ENCODE results near the gene SHROOM3.

Gene SHROOM3

GRCh38 chr4:76752861-76753501, 318.0 kb downstream of the SHROOM3 start:
- Mint-ChIP-seq H3K36me3 (ENCODE audit: low read depth) (no peaks in the 10 kb centered on the region), H3K27me3 (peaks cover 51% of the 10 kb centered on the region), H3K27ac (no peak overlapping the region), H3K4me1 (ENCODE audit: low read depth) (peaks cover 5% of the 10 kb centered on the region), H3K9me3 (peaks cover 8% of the 10 kb centered on the region), H3K4me3 (no peak overlapping the region)
- DNase-seq = no peak

DNA sequence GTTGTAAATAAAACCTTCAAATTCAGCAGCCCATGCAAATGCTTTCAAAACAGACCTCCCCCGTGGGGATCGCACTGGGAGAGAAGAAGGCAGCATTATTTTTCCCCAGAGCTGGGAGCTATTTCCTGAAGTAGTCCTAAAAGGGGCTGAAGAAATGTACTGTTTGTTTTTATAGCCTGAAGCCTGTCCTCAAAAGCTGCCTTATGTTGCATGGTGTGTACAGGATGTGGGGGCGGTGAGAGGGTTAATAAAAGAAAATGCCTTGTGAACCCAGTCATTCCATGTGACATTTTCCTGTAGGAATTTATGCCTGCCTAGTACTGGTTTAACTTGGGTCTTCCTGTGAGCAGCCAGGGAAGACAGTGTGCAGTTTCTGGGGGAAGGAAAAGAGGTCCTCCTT, 318.8 kb downstream of the SHROOM3 start:
- Mint-ChIP-seq H3K27ac (no peak overlapping the region), H3K27me3 (peaks cover 45% of the 10 kb centered on the region), H3K4me3 (no peak overlapping the region), H3K36me3 (ENCODE audit: low read depth) (no peaks in the 10 kb centered on the region), H3K9me3 (peaks cover 8% of the 10 kb centered on the region), H3K4me1 (ENCODE audit: low read depth) (peaks cover 10% of the 10 kb centered on the region)
- DNase-seq = no peak

GRCh38 chr4:76754439-76754838, 319.4 kb downstream of the SHROOM3 start:
- no peak overlapping the region for H3K27ac Mint-ChIP-seq
- H3K27me3 Mint-ChIP-seq = peaks cover 43% of the 10 kb centered on the region
- H3K36me3 Mint-ChIP-seq (ENCODE audit: low read depth) = no peaks in the 10 kb centered on the region
- H3K4me3 Mint-ChIP-seq = no peak overlapping the region
- DNase-seq = no peak
- H3K9me3 Mint-ChIP-seq = peaks cover 8% of the 10 kb centered on the region
- H3K4me1 Mint-ChIP-seq (ENCODE audit: low read depth) = peaks cover 15% of the 10 kb centered on the region

GRCh38 chr4:76755756-76756155, 320.7 kb downstream of the SHROOM3 start:
- Mint-ChIP-seq H3K4me1 (ENCODE audit: low read depth) (peaks cover 16% of the 10 kb centered on the region), H3K27ac (no peak overlapping the region), H3K4me3 (no peak overlapping the region), H3K27me3 (peaks cover 44% of the 10 kb centered on the region), H3K9me3 (peaks cover 8% of the 10 kb centered on the region), H3K36me3 (ENCODE audit: low read depth) (no peaks in the 10 kb centered on the region)
- DNase-seq = no peak

- no peak overlapping the region for H3K27ac Mint-ChIP-seq
- peaks cover 16% of the 10 kb centered on the region for H3K4me1 Mint-ChIP-seq (ENCODE audit: low read depth)
- H3K9me3 Mint-ChIP-seq = peaks cover 8% of the 10 kb centered on the region
- peaks cover 45% of the 10 kb centered on the region for H3K27me3 Mint-ChIP-seq
- H3K4me3 Mint-ChIP-seq = no peak overlapping the region
- no peak for DNase-seq
- H3K36me3 Mint-ChIP-seq (ENCODE audit: low read depth) = no peaks in the 10 kb centered on the region
Observed at GRCh38 chr4:76756416-76756815, 321.4 kb downstream of the SHROOM3 start.

DNA sequence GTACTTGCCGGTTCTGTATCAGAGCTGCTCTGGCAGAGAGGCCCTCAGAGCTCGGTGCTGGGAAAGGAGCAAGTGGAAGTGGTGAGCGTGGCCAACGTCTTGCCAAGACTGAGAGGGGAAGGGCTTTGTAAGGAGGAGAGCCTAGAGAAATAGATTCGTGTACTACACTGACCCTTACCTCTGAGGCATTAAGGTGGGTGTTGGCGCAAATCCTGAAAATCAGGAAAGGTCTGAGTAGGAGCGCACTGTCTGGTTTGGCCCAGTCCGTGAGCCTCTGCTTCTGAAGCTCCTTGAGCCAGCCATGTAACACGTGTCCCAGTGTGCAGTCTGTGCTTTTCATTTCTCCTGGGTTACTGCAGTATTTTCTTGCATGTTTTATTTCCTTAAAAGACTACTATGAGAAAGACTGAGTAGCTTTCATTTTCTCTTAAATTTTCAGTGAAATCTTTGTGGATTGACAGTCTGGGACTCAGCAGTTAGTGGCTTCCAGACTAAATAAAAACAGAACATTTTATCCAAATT, 322.4 kb downstream of the SHROOM3 start:
- peaks cover 16% of the 10 kb centered on the region for H3K4me1 Mint-ChIP-seq (ENCODE audit: low read depth)
- H3K36me3 Mint-ChIP-seq (ENCODE audit: low read depth) = no peaks in the 10 kb centered on the region
- no peak overlapping the region for H3K27ac Mint-ChIP-seq
- DNase-seq = no peak
- H3K27me3 Mint-ChIP-seq = peaks cover 38% of the 10 kb centered on the region
- no peak overlapping the region for H3K4me3 Mint-ChIP-seq
- H3K9me3 Mint-ChIP-seq = no peaks in the 10 kb centered on the region

DNA sequence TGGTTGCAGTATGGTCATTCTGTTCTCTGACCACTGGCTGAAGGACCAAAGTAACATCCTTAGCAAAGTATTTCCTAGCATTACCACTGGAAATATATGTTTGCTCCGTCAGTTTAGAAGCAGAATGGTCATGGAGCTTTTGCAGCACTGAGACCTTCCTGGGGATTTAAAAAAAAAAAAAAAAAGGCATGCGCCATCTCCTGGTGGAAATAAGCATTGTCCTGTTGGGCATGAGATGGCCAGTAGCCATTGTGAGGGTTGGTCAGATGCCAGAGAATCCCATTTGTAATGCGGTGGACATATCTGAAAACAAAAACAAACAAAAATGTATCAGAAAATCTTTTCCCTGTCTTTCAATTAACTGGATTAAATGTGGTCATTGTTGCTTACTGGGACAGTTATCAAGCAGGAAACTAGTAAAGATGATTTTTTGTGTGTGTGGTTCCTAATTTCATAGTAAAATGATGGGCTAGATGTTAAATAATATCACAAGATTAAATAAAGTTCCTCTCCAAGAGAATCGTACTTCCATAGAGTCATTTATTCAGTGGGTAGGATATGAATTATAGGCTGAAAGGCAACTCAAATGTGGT, 323.4 kb downstream of the SHROOM3 start:
- DNase-seq = no peak
- Mint-ChIP-seq H3K4me3 (no peak overlapping the region), H3K9me3 (no peaks in the 10 kb centered on the region), H3K4me1 (ENCODE audit: low read depth) (peaks cover 14% of the 10 kb centered on the region), H3K36me3 (ENCODE audit: low read depth) (no peaks in the 10 kb centered on the region), H3K27ac (no peak overlapping the region), H3K27me3 (peaks cover 34% of the 10 kb centered on the region)

DNA sequence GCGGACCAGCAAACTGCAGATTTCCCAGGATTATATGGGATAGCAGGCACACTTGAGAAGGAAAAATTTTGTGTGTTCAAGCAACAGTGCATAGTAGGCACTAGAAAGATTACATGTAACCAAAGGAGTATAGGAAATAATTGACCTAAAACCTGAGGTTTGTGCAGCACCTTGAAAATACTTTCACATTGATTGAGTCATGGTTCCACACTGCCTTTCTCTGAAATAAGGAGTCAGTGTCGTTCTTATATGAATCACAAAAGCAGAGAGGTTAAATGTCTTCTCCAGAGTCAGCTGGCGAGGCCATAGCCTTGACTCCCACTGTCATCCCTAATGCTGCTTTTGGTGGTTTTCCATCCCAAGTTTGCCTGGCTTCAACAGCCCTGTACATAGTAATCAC, 324.0 kb downstream of the SHROOM3 start:
- H3K9me3 Mint-ChIP-seq = no peaks in the 10 kb centered on the region
- H3K27me3 Mint-ChIP-seq = peaks cover 32% of the 10 kb centered on the region
- no peak for DNase-seq
- no peak overlapping the region for H3K27ac Mint-ChIP-seq
- no peak overlapping the region for H3K4me3 Mint-ChIP-seq
- peaks cover 14% of the 10 kb centered on the region for H3K4me1 Mint-ChIP-seq (ENCODE audit: low read depth)
- H3K36me3 Mint-ChIP-seq (ENCODE audit: low read depth) = no peaks in the 10 kb centered on the region

DNA sequence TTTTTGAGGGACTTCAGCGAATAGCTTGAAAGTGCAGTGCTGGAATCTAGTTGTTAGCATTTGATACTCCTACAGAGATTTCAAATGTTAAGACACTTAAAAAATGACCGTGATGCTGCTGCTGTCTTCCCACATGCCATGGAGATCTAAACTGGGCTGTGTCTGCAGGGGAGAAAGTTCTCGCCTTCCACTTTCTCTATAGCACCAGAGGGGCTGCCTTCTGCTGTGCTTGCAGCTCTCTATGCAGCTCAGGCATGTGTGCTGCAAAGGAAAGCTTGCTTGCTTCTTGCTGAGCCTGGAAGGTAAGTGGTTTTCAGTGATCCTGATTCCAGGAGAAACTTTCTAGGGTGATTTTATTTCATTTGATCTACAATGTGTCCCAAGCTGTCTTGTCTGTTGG, 325.2 kb downstream of the SHROOM3 start:
- no peaks in the 10 kb centered on the region for H3K36me3 Mint-ChIP-seq (ENCODE audit: low read depth)
- peaks cover 32% of the 10 kb centered on the region for H3K27me3 Mint-ChIP-seq
- H3K27ac Mint-ChIP-seq = no peak overlapping the region
- no peak overlapping the region for H3K4me3 Mint-ChIP-seq
- no peaks in the 10 kb centered on the region for H3K9me3 Mint-ChIP-seq
- peaks cover 14% of the 10 kb centered on the region for H3K4me1 Mint-ChIP-seq (ENCODE audit: low read depth)
- DNase-seq = no peak

DNA sequence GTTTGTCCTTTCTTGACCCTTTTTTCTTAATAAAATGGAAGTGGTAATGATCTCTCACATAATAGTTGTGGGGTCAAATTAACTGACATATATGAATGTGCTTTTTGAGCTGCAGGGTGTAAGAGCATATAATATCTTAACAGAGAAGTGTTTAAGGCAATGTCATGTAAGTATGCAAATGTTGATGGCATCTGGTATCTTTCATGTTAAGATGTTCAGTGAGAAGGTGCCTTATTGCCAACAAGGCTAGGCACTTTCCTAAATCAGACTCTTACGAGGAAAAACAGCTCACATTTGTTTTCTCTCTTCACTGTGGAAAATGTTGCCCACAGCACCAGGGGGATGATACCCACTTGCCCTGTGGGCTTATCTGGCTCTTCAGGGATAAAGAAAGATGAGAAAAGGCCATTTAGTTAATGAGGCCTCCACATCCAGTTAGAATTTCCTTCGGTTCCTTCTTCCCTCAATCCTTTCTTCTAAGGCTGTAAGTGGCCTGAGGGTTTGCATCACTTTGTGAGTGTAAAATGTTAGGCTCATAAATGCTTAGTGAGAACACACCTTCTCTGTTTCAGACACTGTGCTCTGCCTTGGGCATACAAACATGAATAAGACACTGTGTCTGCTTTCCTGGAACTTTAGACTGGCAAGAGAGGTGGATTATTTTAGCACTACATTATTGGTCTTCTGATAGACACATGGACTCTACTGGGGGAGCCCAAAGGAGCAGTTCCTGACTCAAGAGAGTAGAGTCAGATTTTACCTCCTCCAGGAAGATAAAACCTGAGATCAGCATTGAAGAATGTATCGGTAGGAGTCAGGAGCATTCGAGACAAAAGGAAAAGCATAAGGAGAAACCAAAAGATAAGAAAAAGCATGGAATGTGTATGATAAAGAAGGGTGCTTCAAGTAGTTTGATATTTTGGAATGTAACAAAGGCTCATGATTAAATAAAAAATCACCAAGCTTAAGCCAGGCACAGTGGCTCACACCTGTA, 327.4 kb downstream of the SHROOM3 start:
- Mint-ChIP-seq H3K9me3 (no peaks in the 10 kb centered on the region), H3K27me3 (peaks cover 32% of the 10 kb centered on the region), H3K4me1 (ENCODE audit: low read depth) (peaks cover 18% of the 10 kb centered on the region), H3K27ac (no peak overlapping the region), H3K4me3 (no peak overlapping the region), H3K36me3 (ENCODE audit: low read depth) (no peaks in the 10 kb centered on the region)
- no peak for DNase-seq

GRCh38 chr4:76764251-76764650, 329.2 kb downstream of the SHROOM3 start:
- Mint-ChIP-seq H3K36me3 (ENCODE audit: low read depth) (no peaks in the 10 kb centered on the region), H3K4me3 (no peak overlapping the region), H3K27ac (no peak overlapping the region), H3K9me3 (no peaks in the 10 kb centered on the region), H3K4me1 (ENCODE audit: low read depth) (peaks cover 8% of the 10 kb centered on the region), H3K27me3 (peaks cover 34% of the 10 kb centered on the region)
- DNase-seq = no peak

GRCh38 chr4:76765473-76766183, 330.6 kb downstream of the SHROOM3 start:
- no peaks in the 10 kb centered on the region for H3K9me3 Mint-ChIP-seq
- H3K4me3 Mint-ChIP-seq = no peak overlapping the region
- peaks cover 4% of the 10 kb centered on the region for H3K4me1 Mint-ChIP-seq (ENCODE audit: low read depth)
- no peak overlapping the region for H3K27ac Mint-ChIP-seq
- peaks cover 27% of the 10 kb centered on the region for H3K27me3 Mint-ChIP-seq
- DNase-seq = no peak
- no peaks in the 10 kb centered on the region for H3K36me3 Mint-ChIP-seq (ENCODE audit: low read depth)

DNA sequence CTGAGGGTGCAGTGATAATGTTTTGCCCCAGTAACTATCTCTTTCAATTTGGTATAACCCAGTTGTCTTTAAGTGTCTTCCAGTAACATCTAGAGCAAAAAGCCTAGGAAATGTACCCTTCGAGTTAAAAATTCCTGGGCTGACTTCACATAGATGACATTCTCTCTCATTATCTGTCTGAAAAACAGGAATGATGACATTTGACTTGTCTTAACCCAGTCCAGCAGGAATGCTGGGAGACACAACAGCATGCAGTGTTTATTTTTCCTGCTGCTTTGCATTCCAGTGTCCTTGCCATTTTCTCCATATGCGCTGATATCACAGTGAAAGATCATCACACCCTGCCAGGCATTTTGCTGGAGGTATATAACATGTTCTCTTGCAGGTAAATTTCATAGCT, 333.0 kb downstream of the SHROOM3 start:
- H3K9me3 Mint-ChIP-seq = no peaks in the 10 kb centered on the region
- H3K4me3 Mint-ChIP-seq = no peak overlapping the region
- H3K27me3 Mint-ChIP-seq = peaks cover 21% of the 10 kb centered on the region
- H3K36me3 Mint-ChIP-seq (ENCODE audit: low read depth) = no peaks in the 10 kb centered on the region
- no peak for DNase-seq
- H3K27ac Mint-ChIP-seq = no peak overlapping the region
- H3K4me1 Mint-ChIP-seq (ENCODE audit: low read depth) = peaks cover 7% of the 10 kb centered on the region

- Mint-ChIP-seq H3K36me3 (ENCODE audit: low read depth) (no peaks in the 10 kb centered on the region), H3K27me3 (peaks cover 12% of the 10 kb centered on the region), H3K27ac (no peak overlapping the region), H3K4me1 (ENCODE audit: low read depth) (peaks cover 3% of the 10 kb centered on the region), H3K9me3 (no peaks in the 10 kb centered on the region), H3K4me3 (no peak overlapping the region)
- no peak for DNase-seq
Observed at GRCh38 chr4:76772498-76773106, 337.6 kb downstream of the SHROOM3 start.

Measured in activated T-cell treated with anti-CD3 and anti-CD28 coated beads, Interleukin-2, amount 50 U/mL, for 24 hours (primary cell).